PC-9 (cell line): Measurements from ENCODE around the gene SMIM24. TPM values are rescaled to one million over a fixed set of nuclear protein-coding genes. Genes with fewer than 3 reads are reported as not detected.

Source experiments
- BruUV-seq: library from RNA; stranded (reverse); fragments of 400-500 nt; replicated peaks from 2 replicates; lab custom pipeline; 2021; lab: Mats Ljungman, UMichigan
- CTCF ChIA-PET: fragments of 300-600 bp; sonication (Branson Sonifier 250); formaldehyde crosslinking; loops from one replicate; lab custom pipeline; 2022; ENCODE audit warnings: antibody characterized with exemption; lab: Charles Lee
- POLR2A ChIA-PET: fragments of 300-600 bp; sonication (Branson Sonifier 250); formaldehyde crosslinking; loops from one replicate; lab custom pipeline; 2022; ENCODE audit warnings: antibody characterized with exemption; ENCODE audit not compliant: unreplicated experiment; lab: Charles Lee
- DNase-seq, 2 experiments: peaks; one replicate each; pipeline versions ENCODE4 v3.0.0 to v3.0.0-alpha.2; 2015 to 2022; ENCODE audit warnings: mixed read lengths in 1 of 2
- H2AFZ ChIP-seq: fragments of 200-600 bp; sonication (generic); 2 replicates; pipeline ENCODE4 v1.8.1; 2017; ENCODE audit warnings: antibody characterized with exemption
- H3F3A ChIP-seq: fragments of 200-600 bp; sonication (generic); 2 replicates; pipeline ENCODE4 v1.8.1; 2017; ENCODE audit warnings: antibody characterized with exemption, mild to moderate bottlenecking, low read depth; ENCODE audit not compliant: insufficient read depth
- H3K27ac ChIP-seq: fragments of 200-600 bp; sonication (generic); 2 replicates; pipeline ENCODE4 v1.6.1; 2016; ENCODE audit warnings: mixed run types
- H3K27me3 ChIP-seq: fragments of 200-600 bp; sonication (generic); 2 replicates; pipeline ENCODE4 v1.6.1; 2016; ENCODE audit warnings: low read depth, mixed run types; ENCODE audit not compliant: insufficient read depth
- H3K36me3 ChIP-seq: fragments of 200-600 bp; sonication (generic); 2 replicates; pipeline ENCODE4 v1.6.1; 2016; ENCODE audit warnings: low read depth, mixed run types
- H3K4me1 ChIP-seq: fragments of 200-600 bp; sonication (generic); replicated peaks from 2 replicates; pipeline ENCODE4 v1.6.1; 2016; ENCODE audit warnings: mixed run types; ENCODE audit not compliant: insufficient read depth
- H3K4me2 ChIP-seq: fragments of 200-600 bp; sonication (generic); 2 replicates; pipeline ENCODE4 v1.6.1; 2017; ENCODE audit warnings: mixed run types
- H3K4me3 ChIP-seq: fragments of 200-600 bp; sonication (generic); 2 replicates; pipeline ENCODE4 v1.6.1; 2016; ENCODE audit warnings: mixed run types
- H3K79me2 ChIP-seq: fragments of 200-600 bp; sonication (generic); 2 replicates; pipeline ENCODE4 v1.6.1; 2017; ENCODE audit warnings: low read depth, mixed run types
- H3K9me2 ChIP-seq: fragments of 200-600 bp; sonication (generic); 2 replicates; pipeline ENCODE4 v1.8.1; 2017; ENCODE audit warnings: mild to moderate bottlenecking; ENCODE audit not compliant: insufficient read depth
- H3K9me3 ChIP-seq: fragments of 200-600 bp; sonication (generic); 2 replicates; pipeline ENCODE4 v1.8.1; 2016; ENCODE audit warnings: low read depth; ENCODE audit not compliant: insufficient read depth
- H4K20me1 ChIP-seq: fragments of 200-600 bp; sonication (generic); 2 replicates; pipeline ENCODE4 v1.8.1; 2017; ENCODE audit not compliant: insufficient read depth
- EZH2 ChIP-seq: fragments of 200-600 bp; sonication (generic); IDR thresholded peaks from 2 replicates; pipeline ENCODE4 v1.8.0; 2017; ENCODE audit warnings: antibody characterized with exemption, low read depth
- intact Hi-C: fragments of 100-400 bp; cut with micrococcal nuclease; formaldehyde crosslinking; loops from one replicate; pipeline ENCODE4 v1.10.0; 2022; ENCODE audit not compliant: unreplicated experiment
- total RNA-seq: library from RNA; stranded (reverse); gene quantifications from 2 replicates; pipeline ENCODE4 v1.2.3, GENCODE V29; 2021
- TF ChIP-seq, protein P1 (sequence below): fragments of 200-600 bp; sonication (generic); conservative IDR thresholded peaks from 2 replicates; pipeline ENCODE4 v1.6.1; 2017; ENCODE audit warnings: mixed run types, antibody characterized with exemption, mild to moderate bottlenecking, moderate library complexity

Gene SMIM24
- total RNA-seq, 1 experiment from 2014 or later = not detected

DNA sequence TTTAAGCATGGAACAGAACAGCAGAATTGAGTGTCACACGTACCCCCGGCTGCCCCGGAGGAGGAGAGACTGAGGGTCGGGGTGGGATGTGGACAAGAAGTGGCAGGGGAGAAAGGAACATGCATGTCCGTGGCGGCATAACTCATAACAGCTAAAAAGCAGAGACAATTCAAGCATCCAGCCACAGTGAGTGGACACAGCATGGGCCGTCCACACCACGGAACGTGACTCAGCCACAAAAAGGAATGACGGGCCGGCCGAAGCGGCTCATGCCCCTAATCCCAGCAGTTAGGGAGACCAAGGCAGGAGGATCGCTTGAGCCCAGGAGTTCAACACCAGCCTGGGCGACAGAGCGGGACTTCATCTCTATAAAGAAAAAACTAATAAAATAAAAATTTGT lies 12.6 kb upstream of the SMIM24 start:
- Histone ChIP-seq H3K4me1 (no peaks in the 10 kb centered on the region), H3F3A (no peaks in the 10 kb centered on the region; the same call in 1 of the 2 replicates), H3K27ac (no peak overlapping the region), H3K4me3 (no peak overlapping the region), H3K4me2 (no peak overlapping the region), H3K9me2 (no peaks in the 10 kb centered on the region), H3K36me3 (no peaks in the 10 kb centered on the region), H3K27me3 (no peaks in the 10 kb centered on the region), H2AFZ (no peak overlapping the region), H3K9me3 (no peaks in the 10 kb centered on the region), H3K79me2 (peaks cover 1% of the 10 kb centered on the region; the same call in 1 of the 2 replicates), H4K20me1 (no peaks in the 10 kb centered on the region)
- no TSS peak for BruUV-seq
- no peak for DNase-seq
- ChIA-PET CTCF (no interaction called here), POLR2A (no interaction called here)
- TF ChIP-seq, protein P1, sequence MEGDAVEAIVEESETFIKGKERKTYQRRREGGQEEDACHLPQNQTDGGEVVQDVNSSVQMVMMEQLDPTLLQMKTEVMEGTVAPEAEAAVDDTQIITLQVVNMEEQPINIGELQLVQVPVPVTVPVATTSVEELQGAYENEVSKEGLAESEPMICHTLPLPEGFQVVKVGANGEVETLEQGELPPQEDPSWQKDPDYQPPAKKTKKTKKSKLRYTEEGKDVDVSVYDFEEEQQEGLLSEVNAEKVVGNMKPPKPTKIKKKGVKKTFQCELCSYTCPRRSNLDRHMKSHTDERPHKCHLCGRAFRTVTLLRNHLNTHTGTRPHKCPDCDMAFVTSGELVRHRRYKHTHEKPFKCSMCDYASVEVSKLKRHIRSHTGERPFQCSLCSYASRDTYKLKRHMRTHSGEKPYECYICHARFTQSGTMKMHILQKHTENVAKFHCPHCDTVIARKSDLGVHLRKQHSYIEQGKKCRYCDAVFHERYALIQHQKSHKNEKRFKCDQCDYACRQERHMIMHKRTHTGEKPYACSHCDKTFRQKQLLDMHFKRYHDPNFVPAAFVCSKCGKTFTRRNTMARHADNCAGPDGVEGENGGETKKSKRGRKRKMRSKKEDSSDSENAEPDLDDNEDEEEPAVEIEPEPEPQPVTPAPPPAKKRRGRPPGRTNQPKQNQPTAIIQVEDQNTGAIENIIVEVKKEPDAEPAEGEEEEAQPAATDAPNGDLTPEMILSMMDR = no peak
- no peak for TF ChIP-seq EZH2
- intact Hi-C loops = no loop called here

- Histone ChIP-seq H3K36me3 (no peaks in the 10 kb centered on the region), H3K79me2 (no peaks in the 10 kb centered on the region), H3K27me3 (no peaks in the 10 kb centered on the region), H3K9me2 (no peaks in the 10 kb centered on the region), H3K4me2 (no peak overlapping the region), H3K4me1 (no peaks in the 10 kb centered on the region), H4K20me1 (no peaks in the 10 kb centered on the region), H3K27ac (no peak overlapping the region), H3F3A (no peaks in the 10 kb centered on the region; the same call in 1 of the 2 replicates), H3K9me3 (no peaks in the 10 kb centered on the region), H2AFZ (no peak overlapping the region), H3K4me3 (no peak overlapping the region)
- CTCF ChIA-PET = no interaction called here
- no TSS peak for BruUV-seq
- no peak for DNase-seq
- TF ChIP-seq, protein P1 = no peak
- no peak for TF ChIP-seq EZH2
- POLR2A ChIA-PET = no interaction called here
- intact Hi-C loops = no loop called here
Measured at GRCh38 chr19:3492131-3492839, 12.0 kb upstream of the SMIM24 start.

GRCh38 chr19:3491396-3492119 lies 11.2 kb upstream of the SMIM24 start:
- no peak for DNase-seq
- no peaks in the 10 kb centered on the region for H3K9me3 ChIP-seq
- BruUV-seq = no TSS peak
- no peak overlapping the region for H2AFZ ChIP-seq
- TF ChIP-seq, protein P1 = no peak
- no peak for TF ChIP-seq EZH2
- no peaks in the 10 kb centered on the region for H3K36me3 ChIP-seq
- intact Hi-C loops = no loop called here
- no peak overlapping the region for H3K4me2 ChIP-seq
- ChIA-PET POLR2A (no interaction called here), CTCF (no interaction called here)
- H3K27me3 ChIP-seq = no peaks in the 10 kb centered on the region
- H3K79me2 ChIP-seq = no peaks in the 10 kb centered on the region
- no peaks in the 10 kb centered on the region for H4K20me1 ChIP-seq
- no peaks in the 10 kb centered on the region for H3K9me2 ChIP-seq
- no peaks in the 10 kb centered on the region for H3K4me1 ChIP-seq
- H3F3A ChIP-seq = no peaks in the 10 kb centered on the region; the same call in 1 of the 2 replicates
- H3K27ac ChIP-seq = no peak overlapping the region
- H3K4me3 ChIP-seq = no peak overlapping the region
